GM12878 (cell line): ENCODE results near the gene SEC11A. TPM values are rescaled to one million over a fixed set of nuclear protein-coding genes. Genes with fewer than 3 reads are reported as not detected.

ENCODE experiments used
- CHD1 ChIP-seq: IDR thresholded peaks from 2 replicates; pipeline ENCODE4 v1.6.1; 2012; ENCODE audit warnings: low read depth, low read length, improper control_type of control experiment
- CHD2 ChIP-seq: IDR thresholded peaks from 2 replicates; pipeline ENCODE4 v1.6.1; 2011; ENCODE audit warnings: low read depth, low read length, improper control_type of control experiment, borderline replicate concordance
- HCFC1 ChIP-seq: fragments of 150-350 bp; IDR thresholded peaks from 2 replicates; pipeline ENCODE4 v1.6.1; 2014; ENCODE audit warnings: low read length
- NFYB ChIP-seq: IDR thresholded peaks from 2 replicates; pipeline ENCODE4 v1.6.1; 2011; ENCODE audit warnings: low read depth, mild to moderate bottlenecking, low read length, improper control_type of control experiment, moderate library complexity; ENCODE audit not compliant: insufficient read depth
- POU2F2 ChIP-seq: IDR thresholded peaks from 3 replicates; pipeline ENCODE4 v1.6.1; 2011; ENCODE audit warnings: low read depth, mild to moderate bottlenecking, low read length, borderline replicate concordance
- RELA ChIP-seq: fragments of 450-650 bp; IDR thresholded peaks from 2 replicates; pipeline ENCODE4 v1.8.0; 2014; ENCODE audit warnings: borderline replicate concordance; ENCODE audit not compliant: partially characterized antibody
- ZNF24 ChIP-seq: fragments of 450-650 bp; IDR thresholded peaks from 2 replicates; pipeline ENCODE4 v1.6.1; 2017; ENCODE audit warnings: antibody characterized with exemption, mild to moderate bottlenecking
- ZNF592 ChIP-seq: fragments of 450-650 bp; IDR thresholded peaks from 2 replicates; pipeline ENCODE4 v1.6.1; 2017; ENCODE audit warnings: mild to moderate bottlenecking, moderate library complexity
- polyA plus RNA-seq, 11 experiments: library from polyadenylated mRNA; depleted of rRNA in 4 of 11; unstranded in 6 of 11; stranded (reverse) in 5 of 11; fragments of >200 nt; fragmentation: Nextera tagmentation in 4 of 11; fragmentation: Illumina TruSeq in 1 of 11; extraction: Ambion mirVana in 4 of 11; extraction: Trizol in 1 of 11; gene quantifications; 1 replicate in 1 of 11; 2 replicates in 10 of 11; pipeline versions ENCODE4 v1.2.1 to v1.2.3, GENCODE V29; 2011 to 2016; ENCODE audit warnings: inconsistent platforms in 2 of 11, missing spikeins in 2 of 11, low read depth in 1 of 11
- total RNA-seq, 4 experiments: library from RNA; depleted of rRNA in 3 of 4; stranded (reverse); fragments of >200 nt in 3 of 4; fragmentation: Illumina TruSeq in 1 of 4; extraction: Trizol in 1 of 4; gene quantifications; 2 replicates each; pipeline versions ENCODE4 v1.2.1 to v1.2.3, GENCODE V29; 2013 to 2021
- TF ChIP-seq, protein P1 (sequence below): IDR thresholded peaks from 2 replicates; pipeline ENCODE4 v1.6.1; 2011; ENCODE audit warnings: borderline replicate concordance, low read depth, mild to moderate bottlenecking, moderate library complexity, low read length; ENCODE audit not compliant: insufficient read depth, poor library complexity, severe bottlenecking
- TF ChIP-seq, protein P2 (sequence below): fragments of 450-650 bp; IDR thresholded peaks from 2 replicates; pipeline ENCODE4 v1.6.1; 2017; ENCODE audit warnings: mild to moderate bottlenecking
- TF ChIP-seq, protein P3 (sequence below): fragments of 450-650 bp; IDR thresholded peaks from 2 replicates; pipeline ENCODE4 v1.6.1; 2016; ENCODE audit warnings: mild to moderate bottlenecking, moderate library complexity, borderline replicate concordance
- TF ChIP-seq, protein P4 (sequence below): fragments of 450-650 bp; IDR thresholded peaks from 2 replicates; pipeline ENCODE4 v1.6.1; 2014; ENCODE audit warnings: mild to moderate bottlenecking

The SEC11A gene
- total and polyA plus RNA-seq, 10 of the 15 experiments (the other 5 are each of a cell fraction or from before 2014, with no cell fraction given) = 99.2 to 159 (median 143) TPM

- TF ChIP-seq, protein P1, sequence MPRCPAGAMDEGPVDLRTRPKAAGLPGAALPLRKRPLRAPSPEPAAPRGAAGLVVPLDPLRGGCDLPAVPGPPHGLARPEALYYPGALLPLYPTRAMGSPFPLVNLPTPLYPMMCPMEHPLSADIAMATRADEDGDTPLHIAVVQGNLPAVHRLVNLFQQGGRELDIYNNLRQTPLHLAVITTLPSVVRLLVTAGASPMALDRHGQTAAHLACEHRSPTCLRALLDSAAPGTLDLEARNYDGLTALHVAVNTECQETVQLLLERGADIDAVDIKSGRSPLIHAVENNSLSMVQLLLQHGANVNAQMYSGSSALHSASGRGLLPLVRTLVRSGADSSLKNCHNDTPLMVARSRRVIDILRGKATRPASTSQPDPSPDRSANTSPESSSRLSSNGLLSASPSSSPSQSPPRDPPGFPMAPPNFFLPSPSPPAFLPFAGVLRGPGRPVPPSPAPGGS = no peak
- TF ChIP-seq ZNF24 = no peak
- TF ChIP-seq, protein P2, sequence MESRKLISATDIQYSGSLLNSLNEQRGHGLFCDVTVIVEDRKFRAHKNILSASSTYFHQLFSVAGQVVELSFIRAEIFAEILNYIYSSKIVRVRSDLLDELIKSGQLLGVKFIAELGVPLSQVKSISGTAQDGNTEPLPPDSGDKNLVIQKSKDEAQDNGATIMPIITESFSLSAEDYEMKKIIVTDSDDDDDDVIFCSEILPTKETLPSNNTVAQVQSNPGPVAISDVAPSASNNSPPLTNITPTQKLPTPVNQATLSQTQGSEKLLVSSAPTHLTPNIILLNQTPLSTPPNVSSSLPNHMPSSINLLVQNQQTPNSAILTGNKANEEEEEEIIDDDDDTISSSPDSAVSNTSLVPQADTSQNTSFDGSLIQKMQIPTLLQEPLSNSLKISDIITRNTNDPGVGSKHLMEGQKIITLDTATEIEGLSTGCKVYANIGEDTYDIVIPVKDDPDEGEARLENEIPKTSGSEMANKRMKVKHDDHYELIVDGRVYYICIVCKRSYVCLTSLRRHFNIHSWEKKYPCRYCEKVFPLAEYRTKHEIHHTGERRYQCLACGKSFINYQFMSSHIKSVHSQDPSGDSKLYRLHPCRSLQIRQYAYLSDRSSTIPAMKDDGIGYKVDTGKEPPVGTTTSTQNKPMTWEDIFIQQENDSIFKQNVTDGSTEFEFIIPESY = no peak
- TF ChIP-seq, protein P3, sequence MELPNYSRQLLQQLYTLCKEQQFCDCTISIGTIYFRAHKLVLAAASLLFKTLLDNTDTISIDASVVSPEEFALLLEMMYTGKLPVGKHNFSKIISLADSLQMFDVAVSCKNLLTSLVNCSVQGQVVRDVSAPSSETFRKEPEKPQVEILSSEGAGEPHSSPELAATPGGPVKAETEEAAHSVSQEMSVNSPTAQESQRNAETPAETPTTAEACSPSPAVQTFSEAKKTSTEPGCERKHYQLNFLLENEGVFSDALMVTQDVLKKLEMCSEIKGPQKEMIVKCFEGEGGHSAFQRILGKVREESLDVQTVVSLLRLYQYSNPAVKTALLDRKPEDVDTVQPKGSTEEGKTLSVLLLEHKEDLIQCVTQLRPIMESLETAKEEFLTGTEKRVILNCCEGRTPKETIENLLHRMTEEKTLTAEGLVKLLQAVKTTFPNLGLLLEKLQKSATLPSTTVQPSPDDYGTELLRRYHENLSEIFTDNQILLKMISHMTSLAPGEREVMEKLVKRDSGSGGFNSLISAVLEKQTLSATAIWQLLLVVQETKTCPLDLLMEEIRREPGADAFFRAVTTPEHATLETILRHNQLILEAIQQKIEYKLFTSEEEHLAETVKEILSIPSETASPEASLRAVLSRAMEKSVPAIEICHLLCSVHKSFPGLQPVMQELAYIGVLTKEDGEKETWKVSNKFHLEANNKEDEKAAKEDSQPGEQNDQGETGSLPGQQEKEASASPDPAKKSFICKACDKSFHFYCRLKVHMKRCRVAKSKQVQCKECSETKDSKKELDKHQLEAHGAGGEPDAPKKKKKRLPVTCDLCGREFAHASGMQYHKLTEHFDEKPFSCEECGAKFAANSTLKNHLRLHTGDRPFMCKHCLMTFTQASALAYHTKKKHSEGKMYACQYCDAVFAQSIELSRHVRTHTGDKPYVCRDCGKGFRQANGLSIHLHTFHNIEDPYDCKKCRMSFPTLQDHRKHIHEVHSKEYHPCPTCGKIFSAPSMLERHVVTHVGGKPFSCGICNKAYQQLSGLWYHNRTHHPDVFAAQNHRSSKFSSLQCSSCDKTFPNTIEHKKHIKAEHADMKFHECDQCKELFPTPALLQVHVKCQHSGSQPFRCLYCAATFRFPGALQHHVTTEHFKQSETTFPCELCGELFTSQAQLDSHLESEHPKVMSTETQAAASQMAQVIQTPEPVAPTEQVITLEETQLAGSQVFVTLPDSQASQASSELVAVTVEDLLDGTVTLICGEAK = no peak
- TF ChIP-seq POU2F2 = no peak
- TF ChIP-seq NFYB = no peak
- TF ChIP-seq ZNF592 = no peak
- TF ChIP-seq RELA = no peak
- TF ChIP-seq HCFC1 = no peak
- TF ChIP-seq, protein P4, sequence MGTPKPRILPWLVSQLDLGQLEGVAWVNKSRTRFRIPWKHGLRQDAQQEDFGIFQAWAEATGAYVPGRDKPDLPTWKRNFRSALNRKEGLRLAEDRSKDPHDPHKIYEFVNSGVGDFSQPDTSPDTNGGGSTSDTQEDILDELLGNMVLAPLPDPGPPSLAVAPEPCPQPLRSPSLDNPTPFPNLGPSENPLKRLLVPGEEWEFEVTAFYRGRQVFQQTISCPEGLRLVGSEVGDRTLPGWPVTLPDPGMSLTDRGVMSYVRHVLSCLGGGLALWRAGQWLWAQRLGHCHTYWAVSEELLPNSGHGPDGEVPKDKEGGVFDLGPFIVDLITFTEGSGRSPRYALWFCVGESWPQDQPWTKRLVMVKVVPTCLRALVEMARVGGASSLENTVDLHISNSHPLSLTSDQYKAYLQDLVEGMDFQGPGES = no peak
- TF ChIP-seq CHD2 = no peak
- no peak for TF ChIP-seq CHD1
These were observed 6.7 kb upstream of the SEC11A start (continued) for GRCh38 chr15:84722628-84723027.
